ENCODE measurements around the gene MRPS27.

DNA sequence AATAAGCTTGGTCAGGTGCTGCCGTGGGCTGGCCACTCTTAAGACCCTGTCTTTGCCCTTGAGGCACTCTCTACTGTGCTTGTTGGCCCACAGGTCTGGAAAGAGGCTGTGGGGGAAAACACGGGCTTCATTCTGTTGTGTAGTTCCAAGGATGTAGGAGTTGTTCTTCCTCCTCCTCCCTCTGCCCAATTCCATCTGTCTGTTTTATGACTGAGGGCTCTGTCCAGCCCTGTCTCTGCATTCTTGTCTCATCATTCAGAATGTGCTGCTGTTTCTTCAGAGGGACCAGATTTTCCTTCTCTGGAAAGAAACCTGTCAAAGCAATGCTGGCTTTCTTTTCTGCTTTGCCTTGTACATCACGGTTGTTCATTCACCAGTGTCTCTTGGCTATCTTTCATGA, 128.6 kb downstream of the MRPS27 start:
- TF ChIP-seq REST (IDR thresholded peaks at IDR 0.05; ENCODE audit: borderline replicate concordance) (no peak), REST (CRISPR knock-in tag; IDR thresholded peaks at IDR 0.05; ENCODE audit: low read depth) (no peak), CTCF (IDR thresholded peaks at IDR 0.05 in 2 of 3, conservative IDR thresholded peaks at IDR 0.05 in 1 of 3; ENCODE audit: insufficient read depth in 2 of 3, low read depth in 1 of 3, low read length in 3 of 3) (no peak), EWSR1 (IDR thresholded peaks at IDR 0.05; ENCODE audit: borderline replicate concordance, low read depth, partially characterized antibody) (no peak), POLR2A (conservative IDR thresholded peaks at IDR 0.05) (no peak), ZNF12 (CRISPR knock-in tag; IDR thresholded peaks at IDR 0.05) (no peak), NFIC (IDR thresholded peaks at IDR 0.05) (no peak)
- TF ChIP-seq, protein P1, sequence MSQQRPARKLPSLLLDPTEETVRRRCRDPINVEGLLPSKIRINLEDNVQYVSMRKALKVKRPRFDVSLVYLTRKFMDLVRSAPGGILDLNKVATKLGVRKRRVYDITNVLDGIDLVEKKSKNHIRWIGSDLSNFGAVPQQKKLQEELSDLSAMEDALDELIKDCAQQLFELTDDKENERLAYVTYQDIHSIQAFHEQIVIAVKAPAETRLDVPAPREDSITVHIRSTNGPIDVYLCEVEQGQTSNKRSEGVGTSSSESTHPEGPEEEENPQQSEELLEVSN (IDR thresholded peaks at IDR 0.05; ENCODE audit: borderline replicate concordance in 1 of 2, extremely low read depth in 1 of 2, insufficient read depth in 1 of 2, insufficient read length in 1 of 2, low read depth in 1 of 2, low read length in 1 of 2, poor library complexity in 1 of 2, severe bottlenecking in 1 of 2), result no peak
- TF ChIP-seq, protein P2, sequence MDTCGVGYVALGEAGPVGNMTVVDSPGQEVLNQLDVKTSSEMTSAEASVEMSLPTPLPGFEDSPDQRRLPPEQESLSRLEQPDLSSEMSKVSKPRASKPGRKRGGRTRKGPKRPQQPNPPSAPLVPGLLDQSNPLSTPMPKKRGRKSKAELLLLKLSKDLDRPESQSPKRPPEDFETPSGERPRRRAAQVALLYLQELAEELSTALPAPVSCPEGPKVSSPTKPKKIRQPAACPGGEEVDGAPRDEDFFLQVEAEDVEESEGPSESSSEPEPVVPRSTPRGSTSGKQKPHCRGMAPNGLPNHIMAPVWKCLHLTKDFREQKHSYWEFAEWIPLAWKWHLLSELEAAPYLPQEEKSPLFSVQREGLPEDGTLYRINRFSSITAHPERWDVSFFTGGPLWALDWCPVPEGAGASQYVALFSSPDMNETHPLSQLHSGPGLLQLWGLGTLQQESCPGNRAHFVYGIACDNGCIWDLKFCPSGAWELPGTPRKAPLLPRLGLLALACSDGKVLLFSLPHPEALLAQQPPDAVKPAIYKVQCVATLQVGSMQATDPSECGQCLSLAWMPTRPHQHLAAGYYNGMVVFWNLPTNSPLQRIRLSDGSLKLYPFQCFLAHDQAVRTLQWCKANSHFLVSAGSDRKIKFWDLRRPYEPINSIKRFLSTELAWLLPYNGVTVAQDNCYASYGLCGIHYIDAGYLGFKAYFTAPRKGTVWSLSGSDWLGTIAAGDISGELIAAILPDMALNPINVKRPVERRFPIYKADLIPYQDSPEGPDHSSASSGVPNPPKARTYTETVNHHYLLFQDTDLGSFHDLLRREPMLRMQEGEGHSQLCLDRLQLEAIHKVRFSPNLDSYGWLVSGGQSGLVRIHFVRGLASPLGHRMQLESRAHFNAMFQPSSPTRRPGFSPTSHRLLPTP (IDR thresholded peaks at IDR 0.05; ENCODE audit: borderline replicate concordance, extremely low read depth, insufficient read length), result no peak
